AG09319 (cell line): ENCODE data around the gene CAMTA1.
A peak's percentile ranks its signal among the peaks of the same experiment; 100 is the strongest.

Experiments used
- DNase-seq: peaks from one replicate; pipeline ENCODE4 v3.0.0-alpha.2; 2010; ENCODE audit warnings: low read depth; ENCODE audit errors: extremely low read depth
- TF ChIP-seq, protein P1 (sequence below): IDR thresholded peaks from 2 replicates; pipeline ENCODE4 v1.5.1; 2011; ENCODE audit warnings: low read depth, mild to moderate bottlenecking, inconsistent platforms, low read length, moderate library complexity

The CAMTA1 gene

GRCh38 chr1:7760245-7760644 lies 975.0 kb downstream of the CAMTA1 start:
- no peak for DNase-seq
- TF ChIP-seq, protein P1, sequence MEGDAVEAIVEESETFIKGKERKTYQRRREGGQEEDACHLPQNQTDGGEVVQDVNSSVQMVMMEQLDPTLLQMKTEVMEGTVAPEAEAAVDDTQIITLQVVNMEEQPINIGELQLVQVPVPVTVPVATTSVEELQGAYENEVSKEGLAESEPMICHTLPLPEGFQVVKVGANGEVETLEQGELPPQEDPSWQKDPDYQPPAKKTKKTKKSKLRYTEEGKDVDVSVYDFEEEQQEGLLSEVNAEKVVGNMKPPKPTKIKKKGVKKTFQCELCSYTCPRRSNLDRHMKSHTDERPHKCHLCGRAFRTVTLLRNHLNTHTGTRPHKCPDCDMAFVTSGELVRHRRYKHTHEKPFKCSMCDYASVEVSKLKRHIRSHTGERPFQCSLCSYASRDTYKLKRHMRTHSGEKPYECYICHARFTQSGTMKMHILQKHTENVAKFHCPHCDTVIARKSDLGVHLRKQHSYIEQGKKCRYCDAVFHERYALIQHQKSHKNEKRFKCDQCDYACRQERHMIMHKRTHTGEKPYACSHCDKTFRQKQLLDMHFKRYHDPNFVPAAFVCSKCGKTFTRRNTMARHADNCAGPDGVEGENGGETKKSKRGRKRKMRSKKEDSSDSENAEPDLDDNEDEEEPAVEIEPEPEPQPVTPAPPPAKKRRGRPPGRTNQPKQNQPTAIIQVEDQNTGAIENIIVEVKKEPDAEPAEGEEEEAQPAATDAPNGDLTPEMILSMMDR, result no peak

DNA sequence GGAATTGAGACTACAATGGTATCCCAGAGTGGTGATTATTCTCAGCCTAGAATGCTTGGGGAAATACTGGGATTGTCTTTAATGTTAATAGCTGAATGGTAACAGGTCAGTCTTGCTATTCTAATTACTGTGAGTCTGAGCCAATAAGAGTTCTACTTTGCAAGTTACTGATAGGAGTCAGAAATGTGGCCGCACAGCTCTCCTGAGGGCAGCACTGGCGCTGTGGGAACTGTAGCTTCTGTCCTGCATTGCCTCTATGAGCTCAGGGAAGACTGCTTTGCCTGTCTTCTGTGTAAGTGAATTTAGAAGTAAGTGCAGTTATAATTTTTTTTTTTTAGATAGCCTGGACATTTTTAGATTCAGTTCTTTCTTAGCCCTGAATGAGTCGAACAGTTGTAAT lies 975.8 kb downstream of the CAMTA1 start:
- no peak for DNase-seq
- TF ChIP-seq, protein P1, result no peak

DNA sequence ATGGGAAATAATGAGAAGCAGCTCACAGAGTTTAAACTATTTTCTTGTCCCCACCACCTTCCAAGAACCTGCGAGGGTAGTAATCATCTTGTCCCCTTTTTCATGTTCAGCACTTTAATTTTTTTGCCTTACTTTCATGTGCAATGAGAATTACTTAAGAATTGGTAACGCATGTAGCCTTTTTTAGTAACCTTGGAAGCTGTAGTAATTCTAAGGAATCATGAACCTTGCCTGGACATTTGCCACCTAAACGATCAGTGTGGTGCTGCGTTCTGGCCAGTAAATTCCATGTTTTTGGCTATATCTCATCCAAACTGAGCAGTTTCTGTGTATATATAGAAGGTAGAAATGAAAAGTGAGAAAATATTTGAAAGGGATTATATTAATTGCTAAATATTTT lies 981.9 kb downstream of the CAMTA1 start:
- TF ChIP-seq, protein P1, result no peak

GRCh38 chr1:7768583-7768982 lies 983.3 kb downstream of the CAMTA1 start:
- TF ChIP-seq, protein P1, result no peak
- DNase-seq, result no peak

More for the DNA sequence above, 981.9 kb downstream of the CAMTA1 start:
- no peak for DNase-seq

- TF ChIP-seq, protein P1, result no peak
- no peak for DNase-seq
Observed at GRCh38 chr1:7769673-7770412, 984.6 kb downstream of the CAMTA1 start.

DNA sequence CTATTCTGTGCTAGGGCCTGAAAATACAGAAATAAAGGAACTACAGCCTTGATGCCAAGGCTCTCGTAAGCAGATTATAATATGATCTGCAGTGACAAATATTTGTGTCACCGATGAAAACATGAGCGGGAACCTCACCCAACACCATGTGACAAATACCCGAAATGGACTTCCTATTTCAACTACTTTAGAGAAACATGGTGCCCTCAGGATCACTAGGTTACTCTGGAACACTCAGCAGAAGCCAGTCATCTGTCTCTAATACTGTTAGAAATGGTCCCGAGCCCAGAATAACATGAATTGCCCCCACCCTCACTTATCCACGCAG lies 985.4 kb downstream of the CAMTA1 start:
- no peak for DNase-seq
- TF ChIP-seq, protein P1, result no peak

GRCh38 chr1:7770997-7771822 lies 986.0 kb downstream of the CAMTA1 start, which contains the start of gene VAMP3:
VAMP3 (plus strand) TSS chr1:7771296; CDS start chr1:7771384, 88 bp downstream.
- DNase-seq, result peak; percentile 42

More at GRCh38 chr1:7770997-7771822, 986.0 kb downstream of the CAMTA1 start, which contains the start of gene VAMP3:
- TF ChIP-seq, protein P1, result no peak
